Mammary epithelial cell (primary cell): ENCODE data around the gene IRF2BP2.

ENCODE experiments used
- CTCF ChIP-seq, 2 donors: IDR thresholded peaks in 1 of 2; conservative IDR thresholded peaks in 1 of 2; 2 replicates each; pipeline ENCODE4 v1.5.1; 2011 to 2012; ENCODE audit warnings: inconsistent platforms in 2 of 2, low read length in 2 of 2, mild to moderate bottlenecking in 2 of 2, control low read depth in 1 of 2, low read depth in 1 of 2; ENCODE audit not compliant: insufficient read depth in 1 of 2; ENCODE audit errors: extremely low read depth in 1 of 2
- EZH2 ChIP-seq: IDR thresholded peaks from 2 replicates; pipeline ENCODE4 v1.6.1; 2012; ENCODE audit warnings: low read length, inconsistent platforms, borderline replicate concordance

GRCh38 chr1:234639961-234640360 is 30.0 kb upstream of the IRF2BP2 start:
- TF ChIP-seq CTCF (conservative IDR thresholded peaks at IDR 0.05 in 1 of 2, IDR thresholded peaks at IDR 0.05 in 1 of 2; ENCODE audit: extremely low read depth in 1 of 2, insufficient read depth in 1 of 2, low read depth in 1 of 2, low read length in 2 of 2) = no peak
- TF ChIP-seq EZH2 = no peak
